Activated T-helper 2 cell treated with anti-CD3 and anti-CD28 coated beads, Interferon-gamma antibody, Interleukin-2, Interleukin-4, amounts not matched to agents 10 μg/mL and 5 μg/mL and 100 μg/mL, durations not matched to agents 14 hours and 24 hours and 36 hours (primary cell): ENCODE results near the gene GPR15. TPM values are rescaled to one million over a fixed set of nuclear protein-coding genes. Genes with fewer than 3 reads are reported as not detected.
A peak's percentile ranks its signal among the peaks of the same experiment; 100 is the strongest.

ENCODE experiments used
- DNase-seq: peaks from one replicate; pipeline ENCODE4 v3.0.0; 2021; ENCODE audit warnings: low spot score
- H3K27ac Mint-ChIP-seq: one replicate; pipeline ENCODE4 v1.8.0; 2021; ENCODE audit warnings: mixed read lengths
- H3K27me3 Mint-ChIP-seq: one replicate; pipeline ENCODE4 v1.8.0; 2021; ENCODE audit warnings: low read depth, mixed read lengths
- H3K36me3 Mint-ChIP-seq: one replicate; pipeline ENCODE4 v1.8.0; 2021; ENCODE audit warnings: low read depth, mixed read lengths
- H3K4me1 Mint-ChIP-seq: one replicate; pipeline ENCODE4 v1.8.0; 2021; ENCODE audit warnings: low read depth, mixed read lengths
- H3K4me3 Mint-ChIP-seq: one replicate; pipeline ENCODE4 v1.8.0; 2021; ENCODE audit warnings: low read depth, mild to moderate bottlenecking, moderate library complexity, mixed read lengths
- H3K9me3 Mint-ChIP-seq: one replicate; pipeline ENCODE4 v1.8.0; 2021; ENCODE audit warnings: mixed read lengths
- intact Hi-C: fragments of 100-400 bp; cut with micrococcal nuclease; formaldehyde crosslinking; loops from one replicate; pipeline ENCODE4 v1.15.1; 2023
- total RNA-seq: library from RNA; stranded (reverse); gene quantifications from 2 replicates; pipeline ENCODE4 v1.2.3, GENCODE V29; 2022

The GPR15 gene
- total RNA-seq, 1 donor from 2014 or later, result 10.0 TPM

DNA sequence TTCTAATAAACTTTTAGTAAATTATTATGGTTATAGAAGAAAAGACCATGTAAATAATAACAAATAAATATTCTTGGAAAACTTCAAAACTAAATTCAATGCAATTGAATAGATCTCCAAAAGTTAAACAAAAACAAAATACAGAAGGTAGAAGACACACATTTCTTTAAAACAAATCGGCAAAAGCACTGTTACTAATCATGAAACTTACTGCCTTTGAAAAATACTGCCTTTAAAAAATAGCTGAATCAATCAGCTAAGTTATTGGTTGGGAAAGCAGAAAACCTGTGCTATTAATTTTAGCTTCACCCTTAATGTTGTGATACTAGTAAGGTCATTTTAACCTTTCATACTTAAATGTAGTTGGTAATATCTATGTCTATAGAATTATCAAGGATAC lies 3.0 kb downstream of the GPR15 start:
- intact Hi-C loops, result no loop called here
- H3K4me1 Mint-ChIP-seq, result peaks cover 58% of the 10 kb centered on the region
- no peaks in the 10 kb centered on the region for H3K27me3 Mint-ChIP-seq
- peaks cover 4% of the 10 kb centered on the region for H3K9me3 Mint-ChIP-seq
- H3K36me3 Mint-ChIP-seq, result peaks cover 43% of the 10 kb centered on the region
- no peak for DNase-seq
- H3K4me3 Mint-ChIP-seq, result peak overlapping the region; percentile 28
- H3K27ac Mint-ChIP-seq, result no peak overlapping the region

DNA sequence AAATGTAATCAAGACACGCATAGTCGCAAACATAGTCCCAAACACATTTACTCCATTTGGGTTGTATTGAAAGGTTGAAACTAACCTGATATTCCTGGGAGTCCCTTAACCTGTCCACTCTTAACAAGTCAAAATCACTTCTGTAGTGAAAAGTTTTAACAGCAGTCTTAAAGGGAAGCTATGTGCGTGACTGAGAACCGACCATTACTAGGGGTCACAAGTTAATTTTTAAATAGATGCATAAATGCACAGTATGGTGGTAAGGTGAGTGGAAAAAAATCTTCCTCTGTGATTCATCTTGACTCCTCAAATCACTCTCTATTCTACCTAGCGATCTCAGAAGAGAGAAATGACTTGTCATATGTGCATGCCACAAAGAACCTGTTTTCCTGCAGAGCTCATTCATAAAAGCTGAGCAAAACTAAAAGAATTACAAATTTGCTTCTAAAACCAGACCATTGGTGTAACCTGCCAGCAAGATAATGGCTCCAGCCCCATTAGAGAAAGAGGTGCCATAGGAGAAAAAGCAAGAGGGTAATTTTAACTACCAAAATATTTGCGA lies 4.8 kb downstream of the GPR15 start:
- no peak for DNase-seq
- Mint-ChIP-seq H3K4me3 (peak overlapping the region; percentile 60), H3K4me1 (peaks cover 54% of the 10 kb centered on the region), H3K27ac (peak overlapping the region; percentile 76), H3K9me3 (peaks cover 5% of the 10 kb centered on the region), H3K27me3 (no peaks in the 10 kb centered on the region), H3K36me3 (peaks cover 29% of the 10 kb centered on the region)
- intact Hi-C loops, result loop anchor here (1.0 kb wide), 4 partner anchors 8 to 29 kb away; partner anchors contain the start of gene CLDND1

DNA sequence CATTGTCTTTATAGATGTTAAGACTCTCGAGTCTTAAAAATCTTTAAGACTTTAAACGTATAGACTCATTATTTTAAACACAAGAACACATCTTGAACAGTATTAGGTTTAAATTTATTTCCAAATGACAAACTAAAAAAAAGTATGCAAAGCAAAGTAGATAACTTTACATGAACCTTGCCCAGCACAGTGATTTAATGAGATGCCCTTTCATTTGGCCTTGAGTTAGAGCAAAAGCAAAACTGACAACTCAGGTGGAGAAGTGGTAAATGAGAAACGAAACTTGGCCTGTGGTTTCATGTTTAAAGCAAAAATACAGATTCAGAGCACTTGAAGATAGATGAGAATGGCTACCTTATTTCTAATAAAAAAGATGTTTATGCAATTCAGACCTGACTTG lies 8.6 kb downstream of the GPR15 start:
- Mint-ChIP-seq H3K9me3 (peaks cover 7% of the 10 kb centered on the region), H3K27ac (peak overlapping the region; percentile 17), H3K36me3 (peaks cover 23% of the 10 kb centered on the region), H3K4me3 (no peak overlapping the region), H3K27me3 (no peaks in the 10 kb centered on the region), H3K4me1 (peaks cover 63% of the 10 kb centered on the region)
- intact Hi-C loops, result loop anchor here (1.0 kb wide), 1 partner anchor 25 kb away; no protein-coding TSS in a partner anchor
- DNase-seq, result no peak

DNA sequence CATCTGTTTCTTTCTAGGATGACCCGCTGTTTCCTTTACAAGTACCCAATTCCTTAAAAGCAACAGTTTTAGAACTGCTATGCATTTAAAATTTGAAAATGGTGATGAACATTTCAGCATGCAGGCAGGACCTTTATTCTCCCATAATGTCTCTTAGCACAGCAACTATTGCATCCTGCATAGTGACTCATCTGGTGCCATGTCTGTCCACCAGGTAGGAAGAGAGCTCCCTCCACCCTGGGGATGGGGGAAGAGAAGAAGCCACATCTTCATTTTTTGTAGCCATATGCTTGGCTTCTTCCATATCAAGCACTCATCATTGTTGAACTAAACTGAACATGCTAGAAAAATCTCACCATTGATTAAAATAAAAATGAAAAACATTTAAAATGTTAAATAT lies 9.9 kb downstream of the GPR15 start:
- intact Hi-C loops, result no loop called here
- H3K27ac Mint-ChIP-seq, result peak overlapping the region; percentile 81
- H3K36me3 Mint-ChIP-seq, result peaks cover 22% of the 10 kb centered on the region
- H3K9me3 Mint-ChIP-seq, result peaks cover 7% of the 10 kb centered on the region
- DNase-seq, result no peak
- H3K4me3 Mint-ChIP-seq, result no peak overlapping the region
- H3K27me3 Mint-ChIP-seq, result no peaks in the 10 kb centered on the region
- peaks cover 62% of the 10 kb centered on the region for H3K4me1 Mint-ChIP-seq

DNA sequence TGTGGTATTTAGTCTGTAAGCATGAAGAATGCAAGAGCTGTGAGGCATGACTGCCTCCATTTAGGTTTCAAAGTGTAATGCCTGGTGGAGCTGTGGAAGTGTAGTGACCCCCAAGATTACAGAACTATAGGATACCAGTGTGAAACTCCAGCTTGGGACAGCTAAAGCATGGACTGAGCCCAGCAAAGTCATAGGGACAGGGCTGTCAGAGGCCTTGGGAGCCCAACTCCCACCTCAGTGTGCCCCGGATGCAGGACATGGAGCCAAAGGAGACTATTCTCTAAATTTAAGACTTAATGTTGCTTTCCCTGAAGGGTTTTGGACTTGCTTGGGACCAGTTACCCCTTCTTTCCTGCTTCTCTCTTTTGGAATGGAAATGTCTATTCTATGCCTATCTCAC lies 10.8 kb downstream of the GPR15 start:
- intact Hi-C loops, result no loop called here
- no peak for DNase-seq
- peaks cover 21% of the 10 kb centered on the region for H3K36me3 Mint-ChIP-seq
- no peak overlapping the region for H3K4me3 Mint-ChIP-seq
- H3K4me1 Mint-ChIP-seq, result peaks cover 59% of the 10 kb centered on the region
- peaks cover 7% of the 10 kb centered on the region for H3K9me3 Mint-ChIP-seq
- no peaks in the 10 kb centered on the region for H3K27me3 Mint-ChIP-seq
- peak overlapping the region; percentile 62 for H3K27ac Mint-ChIP-seq

DNA sequence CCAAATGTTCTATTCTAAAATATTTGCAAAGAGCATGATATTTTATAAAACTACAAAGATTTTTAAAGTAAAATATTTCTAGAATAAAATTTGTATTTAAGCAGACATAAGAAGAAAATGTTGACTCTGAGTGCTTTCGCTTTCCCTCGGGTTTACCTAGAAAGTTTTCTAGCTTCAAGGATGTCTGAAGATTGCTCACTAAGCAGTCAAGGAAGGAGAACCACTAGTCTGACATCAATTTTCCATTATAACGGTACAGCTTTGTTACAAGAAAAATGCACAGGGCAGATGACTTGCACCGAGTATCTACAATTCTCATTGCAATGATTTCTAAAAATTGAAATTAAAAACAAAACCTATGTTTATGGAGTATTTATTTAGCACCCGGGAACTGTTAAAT lies 14.2 kb downstream of the GPR15 start:
- peaks cover 6% of the 10 kb centered on the region for H3K9me3 Mint-ChIP-seq
- intact Hi-C loops, result loop anchor here (1.0 kb wide), 1 partner anchor 10 kb away; no protein-coding TSS in a partner anchor
- H3K4me1 Mint-ChIP-seq, result peaks cover 69% of the 10 kb centered on the region
- peaks cover 47% of the 10 kb centered on the region for H3K36me3 Mint-ChIP-seq
- H3K27me3 Mint-ChIP-seq, result no peaks in the 10 kb centered on the region
- no peak for DNase-seq
- H3K27ac Mint-ChIP-seq, result peak overlapping the region; percentile 97
- peak overlapping the region; percentile 71 for H3K4me3 Mint-ChIP-seq

DNA sequence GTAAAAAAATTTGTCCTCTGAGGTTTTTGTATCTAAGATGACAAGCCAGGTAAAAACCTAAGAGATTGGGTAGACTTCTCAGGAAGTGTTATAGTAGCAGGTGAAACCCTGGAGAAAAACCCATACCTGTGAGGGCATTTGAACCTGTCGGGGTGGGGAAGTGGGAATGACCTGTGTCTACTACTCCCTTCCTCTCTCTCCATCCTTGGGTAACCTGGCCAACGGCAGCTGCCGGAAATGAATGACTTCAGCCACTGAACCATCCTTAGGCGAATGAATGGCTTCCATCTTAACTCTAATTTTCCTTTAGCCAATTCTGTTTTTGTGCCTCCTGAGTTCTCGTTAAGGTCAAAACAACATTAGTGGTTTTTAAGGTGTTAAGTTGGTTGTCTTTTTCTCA lies 16.8 kb downstream of the GPR15 start:
- H3K36me3 Mint-ChIP-seq, result peaks cover 53% of the 10 kb centered on the region
- no peaks in the 10 kb centered on the region for H3K27me3 Mint-ChIP-seq
- H3K27ac Mint-ChIP-seq, result peak overlapping the region; percentile 24
- no peak for DNase-seq
- peaks cover 5% of the 10 kb centered on the region for H3K9me3 Mint-ChIP-seq
- intact Hi-C loops, result no loop called here
- H3K4me1 Mint-ChIP-seq, result peaks cover 73% of the 10 kb centered on the region
- H3K4me3 Mint-ChIP-seq, result no peak overlapping the region

DNA sequence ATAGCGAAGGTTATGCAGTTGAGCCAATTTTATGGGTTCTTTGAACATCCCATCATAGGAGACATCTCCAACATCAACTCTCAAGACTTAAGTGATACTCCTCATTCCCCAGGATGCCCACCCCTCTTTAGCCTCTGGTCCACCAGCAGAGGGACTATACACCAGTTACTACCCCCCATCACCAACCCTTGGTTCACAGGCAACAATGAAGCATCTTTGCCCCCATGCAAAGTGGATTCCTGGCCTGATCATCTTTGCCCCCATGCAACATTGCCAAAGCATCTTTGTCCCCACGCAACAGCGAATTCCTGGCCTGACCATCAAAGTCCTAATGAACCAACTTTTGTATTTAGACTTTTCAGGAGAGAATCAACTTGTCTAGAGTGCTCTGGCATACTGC lies 19.1 kb downstream of the GPR15 start:
- Mint-ChIP-seq H3K4me3 (no peak overlapping the region), H3K27me3 (no peaks in the 10 kb centered on the region), H3K4me1 (peaks cover 76% of the 10 kb centered on the region), H3K36me3 (peaks cover 55% of the 10 kb centered on the region), H3K9me3 (peaks cover 5% of the 10 kb centered on the region), H3K27ac (peak overlapping the region; percentile 75)
- intact Hi-C loops, result loop anchor here (10.0 kb wide), 1 partner anchor 1854 kb away; the partner anchor contains the start of genes LNP1 and TOMM70
- DNase-seq, result no peak

DNA sequence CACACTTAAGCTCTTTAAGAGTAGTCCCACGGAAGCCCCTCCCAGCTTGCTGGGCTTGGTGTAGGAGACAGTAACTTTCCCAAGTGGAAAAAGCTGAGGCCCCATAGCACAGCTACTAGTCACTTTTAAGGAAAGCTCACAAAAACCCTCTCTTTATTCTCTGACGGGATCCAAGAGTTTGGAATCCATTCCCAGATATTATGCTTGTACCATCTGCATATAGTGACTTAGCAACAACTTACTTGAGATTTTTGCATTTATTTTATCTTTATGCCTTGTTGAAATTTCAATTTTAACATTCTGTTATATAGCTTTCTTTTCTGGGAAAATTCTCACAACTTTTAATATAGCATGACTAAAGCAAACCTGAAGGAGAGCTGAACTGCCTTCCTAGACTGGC lies 19.5 kb downstream of the GPR15 start:
- no peak for DNase-seq
- peaks cover 52% of the 10 kb centered on the region for H3K36me3 Mint-ChIP-seq
- peaks cover 5% of the 10 kb centered on the region for H3K9me3 Mint-ChIP-seq
- intact Hi-C loops, result loop anchor here (10.0 kb wide), 1 partner anchor 1854 kb away; the partner anchor contains the start of genes LNP1 and TOMM70
- H3K4me1 Mint-ChIP-seq, result peaks cover 76% of the 10 kb centered on the region
- H3K27ac Mint-ChIP-seq, result peak overlapping the region; percentile 75
- no peaks in the 10 kb centered on the region for H3K27me3 Mint-ChIP-seq
- H3K4me3 Mint-ChIP-seq, result no peak overlapping the region

DNA sequence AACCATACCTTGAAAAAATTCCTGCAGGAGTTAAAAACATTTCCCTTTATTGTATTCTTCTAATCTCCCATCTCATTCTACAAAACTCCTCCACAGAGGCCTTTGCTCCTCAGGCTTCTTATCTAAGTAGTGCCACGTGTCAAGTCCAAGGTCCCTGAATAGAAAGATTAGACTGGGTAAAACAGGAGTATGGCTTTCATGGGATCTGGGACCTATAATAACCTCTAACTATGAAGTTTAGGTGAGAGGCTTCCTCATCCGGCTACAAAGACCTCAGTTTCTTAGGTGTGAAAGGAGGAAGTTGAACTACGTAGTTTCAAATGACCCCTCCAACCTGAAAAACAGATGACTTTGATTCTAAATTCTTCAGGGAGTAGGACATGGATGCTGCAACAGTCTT lies 20.0 kb downstream of the GPR15 start:
- intact Hi-C loops, result loop anchor here (10.0 kb wide), 1 partner anchor 1853 kb away; the partner anchor contains the start of genes LNP1 and TOMM70
- H3K4me1 Mint-ChIP-seq, result peaks cover 79% of the 10 kb centered on the region
- DNase-seq, result no peak
- H3K36me3 Mint-ChIP-seq, result peaks cover 52% of the 10 kb centered on the region
- peaks cover 5% of the 10 kb centered on the region for H3K9me3 Mint-ChIP-seq
- no peaks in the 10 kb centered on the region for H3K27me3 Mint-ChIP-seq
- peak overlapping the region; percentile 77 for H3K4me3 Mint-ChIP-seq
- H3K27ac Mint-ChIP-seq, result peak overlapping the region; percentile 93

DNA sequence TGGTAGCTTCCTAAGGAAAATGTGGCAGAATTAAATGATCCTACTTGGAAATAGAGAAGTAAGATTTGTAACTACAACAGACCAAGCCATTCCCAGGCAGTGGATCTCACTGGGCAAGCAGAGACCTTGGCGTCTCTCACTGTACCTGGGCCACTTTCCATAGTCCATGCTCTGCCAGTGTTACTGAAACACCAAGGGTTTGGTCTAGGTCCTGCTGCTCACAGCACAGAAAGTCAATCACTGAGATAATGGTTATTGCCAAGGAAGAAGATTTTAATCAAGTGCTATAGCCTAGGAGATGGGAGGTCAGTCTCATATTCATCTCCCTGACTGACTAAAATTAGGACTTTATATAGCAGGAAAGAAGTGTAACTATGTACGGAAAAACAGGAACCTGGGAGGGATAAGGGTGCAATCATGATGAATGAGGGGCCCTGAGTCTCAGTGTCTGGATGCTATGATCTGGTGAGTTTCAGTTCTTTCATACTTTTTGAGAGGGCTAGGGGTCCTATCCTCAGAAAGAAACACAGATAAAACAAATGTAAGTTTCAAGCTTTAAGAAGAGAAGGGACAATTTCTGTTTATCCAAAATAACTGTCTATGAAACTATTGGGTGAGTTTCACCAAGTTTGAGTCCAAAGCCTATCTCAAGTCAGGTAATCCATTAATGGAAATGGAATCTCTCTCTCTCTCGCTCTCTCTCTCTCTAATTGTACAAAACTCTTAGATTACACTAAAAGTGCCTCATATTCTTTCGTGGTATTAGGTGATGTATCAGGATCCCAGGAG lies 20.6 kb downstream of the GPR15 start:
- no peaks in the 10 kb centered on the region for H3K27me3 Mint-ChIP-seq

DNA sequence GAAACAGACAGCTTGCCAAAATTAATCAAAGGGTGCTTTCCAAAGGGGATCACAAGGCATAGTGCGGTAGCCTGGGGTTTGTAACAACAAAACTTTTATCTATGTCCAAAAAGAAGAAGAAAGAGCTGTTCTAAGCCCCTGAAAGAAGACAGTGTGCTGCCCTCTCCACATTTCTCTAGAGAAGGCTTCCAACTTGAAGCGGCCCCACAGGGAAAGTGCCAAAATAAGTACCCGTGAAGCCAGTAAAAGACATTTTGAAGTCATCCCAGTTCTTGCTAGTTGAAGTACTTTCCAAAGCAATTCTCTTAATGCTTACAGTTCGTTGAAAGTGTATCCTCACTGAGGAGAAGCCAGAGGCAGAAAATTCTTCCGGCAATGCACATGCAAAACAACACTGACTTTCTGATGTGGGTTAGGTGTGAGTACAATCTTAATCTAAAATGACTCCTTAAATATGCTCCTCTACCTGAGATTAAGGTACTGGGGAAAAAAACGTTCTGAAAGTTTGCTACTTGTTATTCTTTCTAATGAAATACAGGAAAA lies 21.3 kb downstream of the GPR15 start:
- DNase-seq, result no peak
- intact Hi-C loops, result loop anchor here (10.0 kb wide), 1 partner anchor 1852 kb away; the partner anchor contains the start of genes LNP1 and TOMM70
- Mint-ChIP-seq H3K4me3 (peak overlapping the region; percentile 77), H3K27ac (peak overlapping the region; percentile 93), H3K36me3 (peaks cover 51% of the 10 kb centered on the region), H3K9me3 (peaks cover 5% of the 10 kb centered on the region), H3K27me3 (no peaks in the 10 kb centered on the region), H3K4me1 (peaks cover 86% of the 10 kb centered on the region)

More for the DNA sequence above, 20.6 kb downstream of the GPR15 start:
- Mint-ChIP-seq H3K27ac (peak overlapping the region; percentile 93), H3K36me3 (peaks cover 52% of the 10 kb centered on the region), H3K9me3 (peaks cover 5% of the 10 kb centered on the region), H3K4me3 (peak overlapping the region; percentile 77), H3K4me1 (peaks cover 83% of the 10 kb centered on the region)
- intact Hi-C loops, result loop anchor here (10.0 kb wide), 1 partner anchor 1852 kb away; the partner anchor contains the start of genes LNP1 and TOMM70
- DNase-seq, result no peak
